Adrenal gland (tissue), 5 donors: ENCODE data around the gene PRICKLE4.

Source experiments
- POLR2A ChIP-seq, 2 donors: fragments of 450-650 bp; IDR thresholded peaks; one replicate each; pipeline ENCODE4 v1.6.1; 2017; ENCODE audit warnings: antibody characterized with exemption in 2 of 2, mild to moderate bottlenecking in 2 of 2, moderate library complexity in 1 of 2
- TF ChIP-seq, protein P1 (sequence below), 6 experiments: fragments of 450-650 bp in 4 of 6; fragments of 200-600 bp in 2 of 6; sonication (generic) in 1 of 6; IDR thresholded peaks; 1 replicate in 5 of 6; 2 replicates in 1 of 6; pipeline versions ENCODE4 v1.5.1 to v1.8.0; 2016 to 2021; ENCODE audit warnings: antibody characterized with exemption in 6 of 6, mild to moderate bottlenecking in 2 of 6, moderate library complexity in 1 of 6
- donor health status: DM: no; HTN: no; CAD: no.

DNA sequence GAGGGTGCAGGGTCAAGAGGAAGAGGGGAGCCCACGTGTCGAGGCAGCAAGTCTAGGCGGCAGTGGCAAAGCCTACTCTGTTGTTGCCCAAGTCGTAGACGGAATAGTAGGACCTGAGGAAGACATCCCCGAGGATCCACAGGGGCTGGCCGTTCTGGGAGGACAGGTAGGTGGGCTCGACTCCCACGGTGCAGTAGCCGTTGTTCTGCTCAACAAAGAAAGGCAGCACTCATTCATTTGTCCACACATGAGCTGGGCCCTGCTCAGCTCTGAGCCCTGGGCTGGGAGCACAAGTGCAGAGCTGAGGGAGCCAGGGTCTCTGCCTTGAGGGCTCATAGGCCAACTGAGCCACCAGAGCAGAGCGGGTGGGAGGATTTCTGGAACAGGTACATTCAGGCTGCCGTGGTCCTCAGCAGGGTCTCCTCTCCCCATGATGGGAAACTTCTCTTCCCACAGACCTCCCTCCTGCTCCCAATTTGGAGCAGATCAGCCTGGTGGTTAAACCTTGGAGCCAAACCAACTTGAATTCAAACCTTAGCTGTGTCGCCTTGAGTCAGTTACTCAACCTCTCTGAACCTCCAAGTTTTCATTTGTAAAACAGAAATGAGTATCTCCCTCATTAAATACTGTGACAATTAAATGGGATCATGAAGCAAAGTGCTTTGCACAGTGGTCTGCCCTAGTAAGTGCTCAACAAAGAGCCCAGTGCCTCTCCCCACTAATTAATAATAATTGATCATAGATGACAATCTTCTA, 43.6 kb upstream of the PRICKLE4 start:
- TF ChIP-seq, protein P1, sequence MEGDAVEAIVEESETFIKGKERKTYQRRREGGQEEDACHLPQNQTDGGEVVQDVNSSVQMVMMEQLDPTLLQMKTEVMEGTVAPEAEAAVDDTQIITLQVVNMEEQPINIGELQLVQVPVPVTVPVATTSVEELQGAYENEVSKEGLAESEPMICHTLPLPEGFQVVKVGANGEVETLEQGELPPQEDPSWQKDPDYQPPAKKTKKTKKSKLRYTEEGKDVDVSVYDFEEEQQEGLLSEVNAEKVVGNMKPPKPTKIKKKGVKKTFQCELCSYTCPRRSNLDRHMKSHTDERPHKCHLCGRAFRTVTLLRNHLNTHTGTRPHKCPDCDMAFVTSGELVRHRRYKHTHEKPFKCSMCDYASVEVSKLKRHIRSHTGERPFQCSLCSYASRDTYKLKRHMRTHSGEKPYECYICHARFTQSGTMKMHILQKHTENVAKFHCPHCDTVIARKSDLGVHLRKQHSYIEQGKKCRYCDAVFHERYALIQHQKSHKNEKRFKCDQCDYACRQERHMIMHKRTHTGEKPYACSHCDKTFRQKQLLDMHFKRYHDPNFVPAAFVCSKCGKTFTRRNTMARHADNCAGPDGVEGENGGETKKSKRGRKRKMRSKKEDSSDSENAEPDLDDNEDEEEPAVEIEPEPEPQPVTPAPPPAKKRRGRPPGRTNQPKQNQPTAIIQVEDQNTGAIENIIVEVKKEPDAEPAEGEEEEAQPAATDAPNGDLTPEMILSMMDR (IDR thresholded peaks at IDR 0.05): no peak
- TF ChIP-seq POLR2A (IDR thresholded peaks at IDR 0.05): no peak
